ENCODE data around the gene DNMT1.

DNA sequence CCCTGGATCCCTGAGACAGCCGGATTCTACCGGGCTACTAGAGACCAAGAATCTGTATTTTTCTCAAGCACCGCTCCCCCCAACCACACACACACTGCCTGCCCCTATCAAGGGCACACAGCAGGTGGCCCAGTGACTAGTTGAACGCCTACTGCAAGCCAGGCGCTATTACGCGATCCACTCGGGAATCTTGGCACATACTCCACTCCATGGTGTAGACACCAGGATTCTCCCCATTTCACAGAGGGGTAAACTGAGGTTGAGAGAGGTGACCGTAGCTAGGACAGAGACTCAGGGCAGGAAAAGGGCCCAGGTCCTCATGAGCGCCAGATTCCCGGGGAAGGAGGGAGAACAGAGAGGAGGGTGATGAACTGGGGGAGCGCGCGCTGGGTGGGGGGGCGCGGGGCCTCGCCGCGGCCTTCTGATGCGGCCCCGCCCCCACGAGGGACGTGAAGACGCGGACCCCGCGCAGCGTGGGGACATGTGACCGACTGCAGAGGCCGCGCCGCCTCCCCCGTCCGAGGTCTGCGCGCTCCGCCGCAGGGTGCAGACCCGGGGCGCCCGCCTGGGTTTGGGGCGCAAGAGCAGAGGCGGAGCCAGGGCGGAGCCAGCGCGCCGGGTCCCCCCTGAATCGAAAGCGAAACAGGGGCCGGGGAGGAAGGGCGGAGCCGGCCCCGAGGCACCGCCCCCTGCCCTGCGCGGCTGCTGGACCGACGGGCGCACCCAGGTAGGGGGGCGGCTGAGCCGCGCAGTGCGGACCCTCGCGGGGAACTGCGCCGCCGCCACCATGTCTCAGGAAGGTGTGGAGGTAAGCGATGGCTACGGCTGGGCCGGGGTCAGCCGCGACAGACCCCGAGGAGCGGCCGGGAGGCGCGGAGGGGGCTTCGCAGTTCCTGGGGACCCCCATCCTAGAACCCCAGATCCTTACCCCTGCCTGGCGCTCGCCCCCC lies 108.8 kb downstream of the DNMT1 start, which contains the start of gene SHFL:
- no peak for TF ChIP-seq POLR2AphosphoS5 (IDR thresholded peaks at IDR 0.05; ENCODE audit: low read depth, low read length)
- TF ChIP-seq, protein P1, sequence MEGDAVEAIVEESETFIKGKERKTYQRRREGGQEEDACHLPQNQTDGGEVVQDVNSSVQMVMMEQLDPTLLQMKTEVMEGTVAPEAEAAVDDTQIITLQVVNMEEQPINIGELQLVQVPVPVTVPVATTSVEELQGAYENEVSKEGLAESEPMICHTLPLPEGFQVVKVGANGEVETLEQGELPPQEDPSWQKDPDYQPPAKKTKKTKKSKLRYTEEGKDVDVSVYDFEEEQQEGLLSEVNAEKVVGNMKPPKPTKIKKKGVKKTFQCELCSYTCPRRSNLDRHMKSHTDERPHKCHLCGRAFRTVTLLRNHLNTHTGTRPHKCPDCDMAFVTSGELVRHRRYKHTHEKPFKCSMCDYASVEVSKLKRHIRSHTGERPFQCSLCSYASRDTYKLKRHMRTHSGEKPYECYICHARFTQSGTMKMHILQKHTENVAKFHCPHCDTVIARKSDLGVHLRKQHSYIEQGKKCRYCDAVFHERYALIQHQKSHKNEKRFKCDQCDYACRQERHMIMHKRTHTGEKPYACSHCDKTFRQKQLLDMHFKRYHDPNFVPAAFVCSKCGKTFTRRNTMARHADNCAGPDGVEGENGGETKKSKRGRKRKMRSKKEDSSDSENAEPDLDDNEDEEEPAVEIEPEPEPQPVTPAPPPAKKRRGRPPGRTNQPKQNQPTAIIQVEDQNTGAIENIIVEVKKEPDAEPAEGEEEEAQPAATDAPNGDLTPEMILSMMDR (IDR thresholded peaks at IDR 0.05), result no peak
- TF ChIP-seq, protein P2, sequence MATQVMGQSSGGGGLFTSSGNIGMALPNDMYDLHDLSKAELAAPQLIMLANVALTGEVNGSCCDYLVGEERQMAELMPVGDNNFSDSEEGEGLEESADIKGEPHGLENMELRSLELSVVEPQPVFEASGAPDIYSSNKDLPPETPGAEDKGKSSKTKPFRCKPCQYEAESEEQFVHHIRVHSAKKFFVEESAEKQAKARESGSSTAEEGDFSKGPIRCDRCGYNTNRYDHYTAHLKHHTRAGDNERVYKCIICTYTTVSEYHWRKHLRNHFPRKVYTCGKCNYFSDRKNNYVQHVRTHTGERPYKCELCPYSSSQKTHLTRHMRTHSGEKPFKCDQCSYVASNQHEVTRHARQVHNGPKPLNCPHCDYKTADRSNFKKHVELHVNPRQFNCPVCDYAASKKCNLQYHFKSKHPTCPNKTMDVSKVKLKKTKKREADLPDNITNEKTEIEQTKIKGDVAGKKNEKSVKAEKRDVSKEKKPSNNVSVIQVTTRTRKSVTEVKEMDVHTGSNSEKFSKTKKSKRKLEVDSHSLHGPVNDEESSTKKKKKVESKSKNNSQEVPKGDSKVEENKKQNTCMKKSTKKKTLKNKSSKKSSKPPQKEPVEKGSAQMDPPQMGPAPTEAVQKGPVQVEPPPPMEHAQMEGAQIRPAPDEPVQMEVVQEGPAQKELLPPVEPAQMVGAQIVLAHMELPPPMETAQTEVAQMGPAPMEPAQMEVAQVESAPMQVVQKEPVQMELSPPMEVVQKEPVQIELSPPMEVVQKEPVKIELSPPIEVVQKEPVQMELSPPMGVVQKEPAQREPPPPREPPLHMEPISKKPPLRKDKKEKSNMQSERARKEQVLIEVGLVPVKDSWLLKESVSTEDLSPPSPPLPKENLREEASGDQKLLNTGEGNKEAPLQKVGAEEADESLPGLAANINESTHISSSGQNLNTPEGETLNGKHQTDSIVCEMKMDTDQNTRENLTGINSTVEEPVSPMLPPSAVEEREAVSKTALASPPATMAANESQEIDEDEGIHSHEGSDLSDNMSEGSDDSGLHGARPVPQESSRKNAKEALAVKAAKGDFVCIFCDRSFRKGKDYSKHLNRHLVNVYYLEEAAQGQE (IDR thresholded peaks at IDR 0.05; ENCODE audit: insufficient read depth in 1 of 2, low read depth in 2 of 2, low read length in 1 of 2), result no peak
- TF ChIP-seq SIN3A (IDR thresholded peaks at IDR 0.05; ENCODE audit: borderline replicate concordance, insufficient read depth, low read depth, low read length), result no peak
